Measurements from ENCODE around the gene GNA12.

GNA12 gene

DNA sequence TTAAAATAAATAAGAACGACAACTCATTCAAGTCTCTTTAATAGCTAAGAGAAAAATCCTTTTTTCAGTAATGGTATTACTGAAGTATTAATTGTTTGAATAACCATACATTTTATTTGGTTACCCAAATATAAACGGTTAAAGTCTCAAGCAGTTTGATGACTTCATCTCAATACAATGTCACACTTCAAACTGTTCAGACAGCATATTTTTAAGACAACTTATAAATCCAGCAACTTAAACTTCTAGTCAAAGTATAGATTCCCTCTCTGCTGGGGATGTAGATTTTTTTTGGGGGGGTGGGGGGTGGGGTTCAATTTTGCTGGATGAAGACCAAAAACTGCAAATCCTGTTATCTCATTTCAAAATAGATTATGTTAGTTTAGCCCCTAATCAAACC lies 42.0 kb downstream of the GNA12 start:
- no peak for DNase-seq

GRCh38 chr7:2800931-2801688 lies 43.0 kb downstream of the GNA12 start:
- DNase-seq = peak in 1 of 2 experiments; percentile 28

DNA sequence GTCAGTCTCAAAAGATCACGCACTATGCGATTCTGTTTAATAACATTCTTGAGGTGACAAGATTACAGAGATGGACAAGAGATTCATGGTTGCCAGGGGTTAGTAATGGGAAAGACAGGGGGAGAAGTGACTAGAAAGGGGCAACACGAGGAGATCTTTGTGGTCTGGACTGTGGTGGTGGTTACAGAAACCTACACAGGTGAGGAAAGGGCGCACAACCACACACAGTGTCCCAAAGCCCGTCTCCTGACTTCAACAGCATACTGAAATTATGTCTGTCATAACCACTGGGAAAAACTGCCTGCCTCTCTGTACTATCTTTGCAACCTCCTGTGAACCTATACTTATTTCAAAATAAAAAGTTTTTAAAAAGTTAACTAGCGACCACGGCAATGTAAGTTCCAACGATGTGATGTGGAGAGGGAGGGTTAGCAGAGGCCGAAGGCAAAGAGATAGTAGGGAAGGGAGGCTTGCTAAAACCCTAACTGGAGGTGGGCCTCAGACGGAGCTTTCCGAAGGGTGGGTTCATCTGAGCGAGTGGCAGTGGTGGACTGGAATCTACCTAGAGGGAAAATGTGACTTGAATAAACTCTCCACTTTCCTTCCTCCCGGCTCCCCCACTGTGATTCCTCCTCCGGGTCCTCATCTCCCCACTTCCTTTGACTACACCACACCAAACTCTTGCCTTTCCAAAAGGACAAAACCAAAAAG lies 43.7 kb downstream of the GNA12 start:
- no peak for DNase-seq

DNA sequence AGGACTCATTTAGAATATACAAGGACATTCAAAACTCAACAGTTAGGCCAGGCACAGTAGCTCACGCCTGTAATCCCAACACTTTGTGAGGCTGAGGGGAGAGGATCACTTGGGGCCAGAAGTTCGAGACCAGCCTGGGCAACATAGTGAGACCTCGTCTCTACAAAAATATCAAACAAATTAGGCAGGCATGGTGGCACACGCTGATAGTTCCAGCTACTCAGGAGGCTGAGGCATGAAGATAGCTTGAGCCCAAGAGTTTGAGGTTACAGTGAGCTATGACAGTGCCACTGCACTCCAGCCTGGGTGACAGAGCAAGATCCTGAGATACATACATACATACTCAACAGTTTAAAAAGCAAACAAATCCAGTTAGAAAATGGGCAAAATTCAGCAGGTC lies 44.9 kb downstream of the GNA12 start:
- no peak for DNase-seq

DNA sequence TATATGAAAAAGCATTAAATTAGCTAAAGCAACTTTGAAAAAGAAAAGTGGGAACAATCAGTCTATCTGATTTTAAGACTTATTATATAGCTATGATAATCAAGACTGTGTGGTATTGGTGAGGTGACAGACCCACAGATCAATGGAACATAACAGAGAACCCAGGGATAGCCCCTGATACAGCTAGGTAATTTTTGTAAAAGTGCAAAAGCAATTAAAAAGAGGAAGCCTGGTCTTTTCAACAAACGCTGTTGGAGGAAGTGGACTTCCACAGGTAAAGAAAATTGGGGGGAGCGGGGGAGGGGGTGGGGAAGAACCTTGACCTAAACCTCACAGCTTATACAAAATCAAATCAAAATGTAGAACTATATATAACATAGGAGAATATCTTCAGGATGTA lies 45.4 kb downstream of the GNA12 start:
- DNase-seq = no peak

GRCh38 chr7:2796358-2797352 lies 47.5 kb downstream of the GNA12 start:
- no peak for DNase-seq

GRCh38 chr7:2795906-2796305 lies 48.2 kb downstream of the GNA12 start:
- DNase-seq = no peak

GRCh38 chr7:2794836-2795636 lies 49.1 kb downstream of the GNA12 start:
- DNase-seq = no peak

DNA sequence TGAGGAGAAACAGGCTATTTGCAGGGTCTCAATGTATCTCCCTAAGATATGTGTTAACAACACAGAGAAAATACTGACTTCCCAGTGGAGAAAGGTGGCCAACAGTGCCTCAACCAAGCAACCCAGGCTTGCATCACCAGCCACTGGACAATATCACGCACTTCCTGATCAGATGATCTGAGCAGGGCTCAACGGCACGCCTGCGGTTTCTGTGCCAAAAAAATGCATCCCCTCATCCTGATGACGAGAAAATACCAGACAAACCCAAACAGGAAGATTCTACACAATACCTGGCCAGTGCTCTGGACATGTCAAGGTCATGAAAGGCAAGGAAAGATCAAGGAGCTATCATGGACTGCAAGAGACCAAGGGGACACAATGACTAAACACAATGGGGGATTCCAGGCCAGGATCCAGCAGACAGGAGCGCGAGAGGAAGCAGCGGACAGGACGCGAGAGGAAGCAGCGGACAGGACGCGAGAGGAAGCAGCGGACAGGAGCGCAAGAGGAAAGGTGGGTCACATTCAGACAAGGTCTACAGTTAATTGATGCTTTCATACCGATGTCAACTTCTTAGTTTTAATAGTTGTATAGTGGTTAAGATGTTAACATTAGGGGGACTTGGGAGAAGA lies 51.1 kb downstream of the GNA12 start:
- DNase-seq = no peak

GRCh38 chr7:2792235-2792634 lies 51.9 kb downstream of the GNA12 start:
- no peak for DNase-seq

DNA sequence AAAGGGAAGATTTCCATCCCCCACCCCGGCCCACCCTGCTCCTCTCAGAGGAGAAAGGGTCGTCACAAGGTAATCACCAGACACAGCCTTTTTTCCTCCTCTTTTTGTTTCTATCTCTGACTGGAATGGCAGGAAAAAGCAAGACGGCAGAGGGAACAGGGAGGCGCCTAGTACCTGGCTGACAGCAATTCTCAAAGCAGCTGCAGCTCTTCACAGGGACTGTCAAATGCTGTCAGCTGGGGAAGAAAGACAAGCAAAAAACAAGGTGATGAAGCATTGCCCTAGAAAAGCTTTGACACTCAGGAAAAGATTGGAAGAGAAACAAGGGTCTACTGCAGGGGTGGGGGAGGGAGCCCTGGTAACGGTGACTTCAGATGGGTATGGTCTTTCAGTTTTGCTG lies 52.7 kb downstream of the GNA12 start:
- no peak for DNase-seq

DNA sequence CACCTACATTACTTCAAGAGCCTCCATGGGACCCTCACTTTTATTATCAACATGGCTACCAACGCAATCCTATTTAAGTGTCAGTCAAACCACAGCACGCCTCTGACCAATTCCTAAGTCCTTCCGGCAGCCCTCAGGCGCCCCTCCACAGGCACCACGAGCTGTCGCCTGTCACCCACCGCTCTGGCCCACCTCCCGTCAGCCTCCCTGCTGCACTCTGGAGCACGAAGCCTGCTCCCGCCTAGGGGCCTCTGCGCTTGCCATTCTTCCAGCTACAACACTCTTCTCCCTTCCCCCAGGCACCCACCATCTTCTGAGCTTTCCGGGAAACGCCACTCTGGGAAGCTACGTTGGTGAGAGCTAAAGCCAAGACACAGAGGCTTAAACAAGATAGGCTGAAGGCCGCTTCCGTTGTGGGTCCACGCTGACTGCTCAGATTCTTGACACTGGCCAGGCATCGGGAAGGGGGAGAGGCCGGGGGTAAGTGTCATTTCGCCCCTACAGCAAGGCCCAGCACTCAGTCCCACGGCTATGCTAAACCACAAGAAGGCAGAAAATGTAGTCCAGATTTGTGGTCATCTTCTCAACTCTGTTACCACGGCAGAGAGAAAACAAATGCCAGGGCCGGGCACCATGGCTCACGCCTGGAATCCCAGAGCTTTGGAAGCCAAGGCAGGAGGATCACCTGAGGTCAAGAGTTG lies 56.7 kb downstream of the GNA12 start:
- DNase-seq = no peak

GRCh38 chr7:2786607-2787116 lies 57.4 kb downstream of the GNA12 start:
- DNase-seq = no peak

- no peak for DNase-seq
Measured at GRCh38 chr7:2785071-2785500, 59.0 kb downstream of the GNA12 start.

DNA sequence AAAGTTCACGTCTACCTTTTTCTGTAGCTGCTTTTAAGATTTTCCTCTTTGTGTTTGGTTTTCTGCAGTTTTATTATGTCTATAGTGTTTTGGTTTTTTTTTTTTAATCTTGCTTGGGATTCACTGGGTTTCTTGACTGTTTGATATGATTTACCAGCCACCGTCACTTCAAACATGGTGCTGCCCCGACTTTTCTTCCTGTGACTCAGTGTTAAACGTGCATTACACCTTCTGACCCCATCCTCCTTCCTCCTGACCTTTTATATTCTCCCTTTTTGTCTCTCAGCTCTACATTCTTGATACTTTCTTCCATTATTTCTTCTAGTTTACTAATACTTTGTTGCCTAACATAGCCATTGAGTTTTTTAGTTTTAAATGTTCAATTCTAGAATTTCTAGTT lies 61.5 kb downstream of the GNA12 start:
- DNase-seq = no peak

DNA sequence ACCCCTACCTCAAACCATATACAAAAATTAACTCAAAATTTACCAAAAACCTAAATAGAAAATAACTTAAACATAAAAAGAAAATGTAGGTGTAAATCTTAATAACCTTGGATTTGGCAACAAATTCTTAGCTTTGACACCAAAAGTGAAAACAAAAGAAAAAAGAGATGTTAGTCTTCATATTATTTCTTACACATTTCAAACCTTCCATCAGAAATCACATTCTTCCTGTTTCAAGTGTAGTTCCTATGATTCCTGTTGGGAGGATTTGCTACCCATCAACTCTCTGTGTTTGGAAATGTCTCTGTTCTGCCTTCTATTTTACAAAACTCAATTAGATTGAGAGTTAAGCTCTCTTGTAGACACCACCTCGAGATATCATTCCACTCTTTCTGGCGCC lies 62.0 kb downstream of the GNA12 start:
- DNase-seq = no peak

DNA sequence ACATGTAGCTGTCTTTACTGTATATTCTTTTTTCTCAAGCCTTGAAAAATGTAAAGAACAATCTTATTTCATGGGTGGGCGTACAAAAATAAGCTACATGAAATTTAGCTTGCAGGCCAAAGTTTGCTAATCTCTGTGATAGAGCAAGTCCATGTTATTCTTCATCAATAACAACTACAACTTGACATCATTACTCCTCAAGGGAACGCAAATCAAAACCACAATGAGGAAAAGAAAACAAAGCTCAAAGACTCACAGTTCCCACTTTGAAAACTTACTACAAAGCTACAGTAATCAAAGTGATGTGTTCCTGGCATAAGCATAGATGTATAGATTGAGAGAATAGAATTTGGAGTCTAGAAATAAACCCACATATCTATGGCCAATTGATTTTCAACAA lies 62.5 kb downstream of the GNA12 start:
- DNase-seq = no peak

DNA sequence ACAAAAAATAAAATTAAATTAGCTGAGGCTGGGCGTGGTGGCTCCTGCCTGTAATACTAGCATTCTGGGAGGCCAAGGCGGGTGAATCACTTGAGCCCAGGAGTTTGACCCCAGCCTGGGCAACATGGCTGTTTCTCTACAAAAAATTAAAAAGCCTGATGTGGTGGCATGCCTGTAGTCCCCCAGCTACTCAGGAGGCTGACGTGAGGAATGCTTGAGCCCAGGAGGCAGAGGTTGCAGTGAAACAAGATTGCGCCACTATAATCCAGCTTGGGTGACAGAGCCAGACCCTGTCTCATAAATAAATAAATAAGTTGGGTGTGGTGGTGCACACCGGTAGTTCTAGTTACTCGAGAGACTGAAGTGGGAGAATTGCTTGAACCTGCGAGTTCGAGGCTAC lies 65.1 kb downstream of the GNA12 start:
- no peak for DNase-seq

DNA sequence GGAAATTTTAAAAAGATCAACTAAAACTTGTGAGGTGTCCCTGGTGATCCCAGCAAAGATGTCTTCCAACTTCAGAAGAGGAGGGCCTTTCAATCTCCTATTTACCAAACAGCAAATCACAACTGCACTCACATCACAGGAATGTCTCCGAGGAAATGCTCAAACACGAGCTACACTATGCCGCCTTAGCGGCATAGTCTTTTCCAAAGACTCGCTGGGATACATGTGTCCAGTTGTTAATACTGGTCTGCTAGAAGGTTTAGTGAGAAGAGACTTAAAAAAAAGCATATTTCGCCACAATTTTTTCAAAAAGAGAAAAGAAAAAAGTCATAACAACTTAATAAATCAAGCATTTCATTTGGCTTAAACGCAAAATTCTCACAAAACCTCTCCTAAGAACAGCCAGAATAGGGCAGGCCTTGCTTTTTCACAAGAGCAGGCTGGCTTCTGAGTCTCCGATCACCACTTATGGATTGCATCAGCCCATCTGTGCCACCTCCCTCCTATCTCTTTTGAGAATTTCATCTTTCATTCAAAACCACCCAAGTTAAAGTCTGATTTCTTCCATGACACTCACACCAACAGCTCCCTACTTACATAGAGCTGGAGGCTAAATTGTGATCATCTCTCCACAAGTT lies 66.1 kb downstream of the GNA12 start:
- DNase-seq = no peak

GRCh38 chr7:2776401-2776800 lies 67.7 kb downstream of the GNA12 start:
- no peak for DNase-seq

DNA sequence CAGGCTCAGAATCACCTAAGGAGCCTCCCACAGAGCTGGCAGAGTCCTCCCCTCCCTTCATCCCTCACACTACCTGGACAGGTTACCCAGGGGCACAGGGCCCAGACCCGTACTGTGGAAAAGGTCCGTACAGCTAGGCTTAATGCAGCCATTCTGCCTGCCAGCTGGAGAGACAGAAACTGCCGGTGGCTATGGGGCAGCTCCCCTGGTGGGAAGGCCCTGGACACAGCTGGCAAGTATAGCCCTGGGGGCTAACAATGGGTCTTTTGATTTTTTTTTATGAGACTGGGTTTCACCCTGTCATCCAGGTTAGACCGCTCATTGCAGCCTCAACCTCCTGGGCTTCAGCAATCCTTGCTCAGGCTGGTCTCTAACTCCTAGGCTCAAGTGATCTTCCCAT lies 68.3 kb downstream of the GNA12 start:
- DNase-seq = no peak
